Caco-2 (cell line): ENCODE measurements around the gene FAM98C. TPM values are rescaled to one million over a fixed set of nuclear protein-coding genes. Genes with fewer than 3 reads are reported as not detected.

Experiments used
- BruUV-seq: library from RNA; stranded (reverse); fragments of 400-500 nt; replicated peaks from 2 replicates; lab custom pipeline; 2021; lab: Mats Ljungman, UMichigan
- CTCF ChIA-PET: fragments of 300-600 bp; sonication (Branson Sonifier 250); formaldehyde crosslinking; loops from one replicate; lab custom pipeline; 2022; ENCODE audit warnings: antibody characterized with exemption; lab: Charles Lee
- POLR2A ChIA-PET: fragments of 300-600 bp; sonication (Branson Sonifier 250); formaldehyde crosslinking; loops from one replicate; lab custom pipeline; 2022; ENCODE audit warnings: antibody characterized with exemption; lab: Charles Lee
- DNase-seq, 2 experiments: peaks; one replicate each; pipeline versions ENCODE4 v3.0.0 to v3.0.0-alpha.2; 2020 to 2022
- H3K27me3 ChIP-seq: replicated peaks from 2 replicates; pipeline ENCODE4 v1.6.0; 2011; ENCODE audit warnings: low read length; ENCODE audit not compliant: control insufficient read depth, insufficient read depth
- H3K36me3 ChIP-seq: 2 replicates; pipeline ENCODE4 v1.5.1; 2011; ENCODE audit warnings: low read length; ENCODE audit not compliant: control insufficient read depth, insufficient read depth
- H3K4me1 ChIP-seq: fragments of 250-450 bp; sonication (Bioruptor Pico); 2 replicates; pipeline ENCODE4 v1.5.1; 2020; ENCODE audit warnings: mild to moderate bottlenecking
- H3K4me3 ChIP-seq: 2 replicates; pipeline ENCODE4 v1.5.1; 2011; ENCODE audit warnings: low read depth, mild to moderate bottlenecking, control low read depth, low read length
- H3K9me3 ChIP-seq: fragments of 250-450 bp; sonication (Bioruptor Pico); 2 replicates; pipeline ENCODE4 v1.5.1; 2020; ENCODE audit warnings: mild to moderate bottlenecking, moderate library complexity
- H3K27ac Mint-ChIP-seq: one replicate; pipeline ENCODE4 v1.8.0; 2022; ENCODE audit warnings: mixed read lengths; ENCODE audit not compliant: unreplicated experiment
- H3K27me3 Mint-ChIP-seq: one replicate; pipeline ENCODE4 v1.8.0; 2022; ENCODE audit warnings: mixed read lengths; ENCODE audit not compliant: insufficient read depth, unreplicated experiment
- H3K36me3 Mint-ChIP-seq: one replicate; pipeline ENCODE4 v1.8.0; 2022; ENCODE audit warnings: mild to moderate bottlenecking, mixed read lengths; ENCODE audit not compliant: insufficient read depth, unreplicated experiment
- H3K4me1 Mint-ChIP-seq: one replicate; pipeline ENCODE4 v1.8.0; 2022; ENCODE audit warnings: low read depth, mixed read lengths; ENCODE audit not compliant: unreplicated experiment
- H3K4me3 Mint-ChIP-seq: one replicate; pipeline ENCODE4 v1.8.0; 2022; ENCODE audit warnings: mild to moderate bottlenecking, moderate library complexity, mixed read lengths; ENCODE audit not compliant: unreplicated experiment
- H3K9me3 Mint-ChIP-seq: one replicate; pipeline ENCODE4 v1.8.0; 2022; ENCODE audit warnings: mixed read lengths; ENCODE audit not compliant: unreplicated experiment
- intact Hi-C: fragments of 100-400 bp; cut with micrococcal nuclease; formaldehyde crosslinking; loops from one replicate; pipeline ENCODE4 v1.10.0; 2022; ENCODE audit not compliant: unreplicated experiment
- total RNA-seq: library from RNA; stranded (reverse); gene quantifications from 2 replicates; pipeline ENCODE4 v1.2.3, GENCODE V29; 2022
- TF ChIP-seq, protein P1 (sequence below), 2 experiments: fragments of 200-600 bp in 1 of 2; IDR thresholded peaks; 1 replicate in 1 of 2; 2 replicates in 1 of 2; pipeline versions ENCODE4 v1.5.1 to v1.8.0; 2011 to 2022; ENCODE audit warnings: antibody characterized with exemption in 1 of 2, control low read depth in 1 of 2, inconsistent platforms in 1 of 2, low read depth in 1 of 2, low read length in 1 of 2, mild to moderate bottlenecking in 1 of 2, moderate library complexity in 1 of 2; ENCODE audit not compliant: insufficient read depth in 1 of 2, severe bottlenecking in 1 of 2, unreplicated experiment in 1 of 2

FAM98C gene
- total RNA-seq, 1 experiment from 2014 or later, result 19.7 TPM

DNA sequence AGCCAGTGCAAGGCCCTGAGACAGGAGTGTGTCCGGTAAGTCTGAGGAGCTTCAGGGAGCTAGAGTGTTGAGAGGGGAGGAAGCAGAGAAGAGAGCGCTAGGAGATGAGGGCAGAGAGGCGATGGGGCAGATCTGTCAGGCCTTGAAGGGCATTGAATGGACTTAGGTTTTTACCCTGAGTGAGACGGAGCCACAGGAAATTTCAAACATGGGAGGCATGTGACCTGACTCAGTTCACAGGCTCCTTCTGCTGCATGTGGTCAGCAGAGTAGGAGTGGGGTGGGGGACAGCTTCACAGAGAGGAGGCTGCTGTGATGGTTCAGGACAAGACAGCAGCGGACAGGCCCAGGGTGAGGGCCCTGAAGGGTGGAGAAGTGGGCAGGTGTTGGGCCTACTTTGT is 2.5 kb upstream of the FAM98C start:
- H3K4me3 Mint-ChIP-seq, result no peak overlapping the region
- ChIA-PET CTCF (no interaction called here), POLR2A (no interaction called here)
- H3K27me3 ChIP-seq, result no peaks in the 10 kb centered on the region
- H3K4me3 ChIP-seq, result no peak overlapping the region
- no TSS peak for BruUV-seq
- no peaks in the 10 kb centered on the region for H3K36me3 ChIP-seq
- no peak overlapping the region for H3K27ac Mint-ChIP-seq
- peaks cover 28% of the 10 kb centered on the region for H3K36me3 Mint-ChIP-seq
- no peak for DNase-seq
- TF ChIP-seq, protein P1, sequence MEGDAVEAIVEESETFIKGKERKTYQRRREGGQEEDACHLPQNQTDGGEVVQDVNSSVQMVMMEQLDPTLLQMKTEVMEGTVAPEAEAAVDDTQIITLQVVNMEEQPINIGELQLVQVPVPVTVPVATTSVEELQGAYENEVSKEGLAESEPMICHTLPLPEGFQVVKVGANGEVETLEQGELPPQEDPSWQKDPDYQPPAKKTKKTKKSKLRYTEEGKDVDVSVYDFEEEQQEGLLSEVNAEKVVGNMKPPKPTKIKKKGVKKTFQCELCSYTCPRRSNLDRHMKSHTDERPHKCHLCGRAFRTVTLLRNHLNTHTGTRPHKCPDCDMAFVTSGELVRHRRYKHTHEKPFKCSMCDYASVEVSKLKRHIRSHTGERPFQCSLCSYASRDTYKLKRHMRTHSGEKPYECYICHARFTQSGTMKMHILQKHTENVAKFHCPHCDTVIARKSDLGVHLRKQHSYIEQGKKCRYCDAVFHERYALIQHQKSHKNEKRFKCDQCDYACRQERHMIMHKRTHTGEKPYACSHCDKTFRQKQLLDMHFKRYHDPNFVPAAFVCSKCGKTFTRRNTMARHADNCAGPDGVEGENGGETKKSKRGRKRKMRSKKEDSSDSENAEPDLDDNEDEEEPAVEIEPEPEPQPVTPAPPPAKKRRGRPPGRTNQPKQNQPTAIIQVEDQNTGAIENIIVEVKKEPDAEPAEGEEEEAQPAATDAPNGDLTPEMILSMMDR (IDR thresholded peaks at IDR 0.05; ENCODE audit: insufficient read depth in 1 of 2, low read depth in 1 of 2, low read length in 1 of 2, severe bottlenecking in 1 of 2, unreplicated experiment in 1 of 2), result no peak
- H3K4me1 Mint-ChIP-seq, result no peaks in the 10 kb centered on the region
- H3K27me3 Mint-ChIP-seq, result peaks cover 5% of the 10 kb centered on the region
- intact Hi-C loops, result no loop called here
- no peaks in the 10 kb centered on the region for H3K9me3 Mint-ChIP-seq
- H3K9me3 ChIP-seq, result no peaks in the 10 kb centered on the region
- H3K4me1 ChIP-seq, result peaks cover 10% of the 10 kb centered on the region; the same call in 1 of the 2 replicates

DNA sequence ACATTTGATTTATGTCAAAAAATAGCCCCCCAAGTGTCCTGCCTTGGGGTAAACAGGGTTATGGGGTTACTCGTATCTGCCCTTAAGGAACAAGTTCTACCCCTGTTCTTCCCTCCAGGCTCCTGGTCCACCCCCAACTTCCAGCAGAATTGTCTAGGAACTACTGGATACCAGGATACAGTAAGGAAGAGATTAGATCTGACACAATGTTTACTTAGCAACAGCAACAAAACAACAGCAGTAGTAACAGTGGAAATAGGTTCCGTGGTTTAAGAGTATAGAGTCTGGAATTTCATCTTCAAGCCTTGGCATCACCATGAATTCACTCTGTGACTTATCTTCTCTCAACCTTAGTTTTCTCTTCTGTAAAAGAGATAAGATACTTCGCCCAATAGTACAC is 1.7 kb upstream of the FAM98C start:
- intact Hi-C loops, result no loop called here
- Mint-ChIP-seq H3K27ac (peak overlapping the region; percentile 73), H3K4me3 (peak overlapping the region; percentile 60), H3K27me3 (peaks cover 5% of the 10 kb centered on the region), H3K36me3 (peaks cover 28% of the 10 kb centered on the region), H3K9me3 (no peaks in the 10 kb centered on the region), H3K4me1 (no peaks in the 10 kb centered on the region)
- Histone ChIP-seq H3K4me1 (peaks cover 10% of the 10 kb centered on the region; the same call in 1 of the 2 replicates), H3K9me3 (no peaks in the 10 kb centered on the region), H3K4me3 (no peak overlapping the region), H3K36me3 (no peaks in the 10 kb centered on the region), H3K27me3 (no peaks in the 10 kb centered on the region)
- TF ChIP-seq, protein P1 (IDR thresholded peaks at IDR 0.05; ENCODE audit: insufficient read depth in 1 of 2, low read depth in 1 of 2, low read length in 1 of 2, severe bottlenecking in 1 of 2, unreplicated experiment in 1 of 2), result no peak
- no TSS peak for BruUV-seq
- CTCF ChIA-PET, result no interaction called here
- DNase-seq, result no peak
- POLR2A ChIA-PET, result no interaction called here

DNA sequence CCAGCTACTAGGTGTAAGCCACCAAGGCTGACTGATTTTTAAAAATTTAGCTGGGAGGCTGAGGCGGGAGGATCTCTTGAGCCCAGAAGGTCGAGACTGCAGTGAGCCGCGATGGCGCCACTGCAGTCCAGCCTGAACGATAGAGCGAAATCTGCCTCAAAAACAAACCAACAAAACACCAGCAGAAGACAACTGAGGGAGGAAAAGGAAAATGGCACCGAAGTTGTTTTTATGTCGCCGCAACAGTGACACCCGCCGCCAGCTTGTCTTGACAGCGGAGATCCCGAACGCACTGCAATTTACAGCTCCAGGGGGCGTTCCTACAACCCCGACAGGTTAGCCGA is 298 bp upstream of the FAM98C start:
- Histone ChIP-seq H3K4me1 (peaks cover 10% of the 10 kb centered on the region; the same call in 1 of the 2 replicates), H3K27me3 (no peaks in the 10 kb centered on the region), H3K4me3 (peak overlapping the region; percentile 59), H3K36me3 (no peaks in the 10 kb centered on the region), H3K9me3 (no peaks in the 10 kb centered on the region)
- TF ChIP-seq, protein P1 (IDR thresholded peaks at IDR 0.05; ENCODE audit: insufficient read depth in 1 of 2, low read depth in 1 of 2, low read length in 1 of 2, severe bottlenecking in 1 of 2, unreplicated experiment in 1 of 2), result no peak
- ChIA-PET CTCF (interaction anchor here (0.6 to 2.3 kb wide), 68 partner anchors 11 to 664 kb away, joined by 3 to 58 read pairs (median 5); partner anchors contain the start of genes ACTN4, CATSPERG, EIF3K and FBXO17), POLR2A (interaction anchor here (0.6 to 1.9 kb wide), 14 partner anchors 8 to 1754 kb away, joined by 3 to 26 read pairs (median 7); partner anchors contain the start of genes ACTN4, ECH1, EIF3K and GGN)
- Mint-ChIP-seq H3K27me3 (peaks cover 5% of the 10 kb centered on the region), H3K27ac (peak overlapping the region; percentile 97), H3K36me3 (peaks cover 36% of the 10 kb centered on the region), H3K4me1 (no peaks in the 10 kb centered on the region), H3K9me3 (no peaks in the 10 kb centered on the region), H3K4me3 (peak overlapping the region; percentile 99)
- no TSS peak for BruUV-seq
- intact Hi-C loops, result loop anchor here (1.0 to 2.0 kb wide), 3 partner anchors 14 to 168 kb away; partner anchors contain the start of genes GGN and SPRED3
- no peak for DNase-seq
